Transverse colon (tissue), 4 donors: Measurements from ENCODE around the gene BMP10.

Experiments
- POLR2AphosphoS5 ChIP-seq, 3 donors: sonication (generic); formaldehyde crosslinking; IDR thresholded peaks; one replicate each; pipeline ENCODE4 v1.6.1; 2016; ENCODE audit warnings: antibody characterized with exemption in 3 of 3
- TF ChIP-seq, protein P1 (sequence below), 5 experiments: fragments of 200-600 bp in 3 of 5; fragments of 450-650 bp in 2 of 5; sonication (generic) in 3 of 5; IDR thresholded peaks; 1 replicate in 2 of 5; 2 replicates in 3 of 5; pipeline ENCODE4 v1.5.1; 2016 to 2017; ENCODE audit warnings: antibody characterized with exemption in 5 of 5, inconsistent platforms in 3 of 5, mild to moderate bottlenecking in 2 of 5, moderate library complexity in 1 of 5

DNA sequence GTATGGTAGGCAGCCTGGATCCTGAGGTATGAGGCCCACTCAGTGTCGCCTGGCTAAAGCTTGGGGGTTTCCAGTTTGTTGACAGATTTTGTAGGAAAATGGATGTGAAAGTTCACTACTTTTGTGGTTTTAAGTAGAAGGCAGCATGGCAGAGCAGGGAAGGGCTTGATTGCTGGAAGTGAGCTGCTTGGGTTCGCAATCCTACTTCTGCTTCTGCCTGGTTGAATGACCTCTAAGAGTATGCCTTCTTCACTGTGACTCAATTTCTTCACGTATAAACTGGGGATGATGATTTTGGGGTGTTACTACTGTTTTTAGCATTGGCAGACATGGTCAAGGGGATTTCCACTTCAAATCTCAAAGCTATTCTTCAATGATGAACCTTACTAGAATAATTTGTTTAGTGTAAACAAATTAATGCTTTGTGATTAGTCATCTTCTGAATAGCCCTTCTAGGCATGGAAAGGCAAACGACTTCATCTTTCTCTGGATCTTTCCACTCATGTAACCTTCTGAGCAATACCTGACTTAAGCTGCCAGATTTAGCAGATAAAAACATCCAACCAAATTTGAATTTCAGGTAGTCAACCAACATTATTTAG lies 13.2 kb downstream of the BMP10 start:
- TF ChIP-seq, protein P1, sequence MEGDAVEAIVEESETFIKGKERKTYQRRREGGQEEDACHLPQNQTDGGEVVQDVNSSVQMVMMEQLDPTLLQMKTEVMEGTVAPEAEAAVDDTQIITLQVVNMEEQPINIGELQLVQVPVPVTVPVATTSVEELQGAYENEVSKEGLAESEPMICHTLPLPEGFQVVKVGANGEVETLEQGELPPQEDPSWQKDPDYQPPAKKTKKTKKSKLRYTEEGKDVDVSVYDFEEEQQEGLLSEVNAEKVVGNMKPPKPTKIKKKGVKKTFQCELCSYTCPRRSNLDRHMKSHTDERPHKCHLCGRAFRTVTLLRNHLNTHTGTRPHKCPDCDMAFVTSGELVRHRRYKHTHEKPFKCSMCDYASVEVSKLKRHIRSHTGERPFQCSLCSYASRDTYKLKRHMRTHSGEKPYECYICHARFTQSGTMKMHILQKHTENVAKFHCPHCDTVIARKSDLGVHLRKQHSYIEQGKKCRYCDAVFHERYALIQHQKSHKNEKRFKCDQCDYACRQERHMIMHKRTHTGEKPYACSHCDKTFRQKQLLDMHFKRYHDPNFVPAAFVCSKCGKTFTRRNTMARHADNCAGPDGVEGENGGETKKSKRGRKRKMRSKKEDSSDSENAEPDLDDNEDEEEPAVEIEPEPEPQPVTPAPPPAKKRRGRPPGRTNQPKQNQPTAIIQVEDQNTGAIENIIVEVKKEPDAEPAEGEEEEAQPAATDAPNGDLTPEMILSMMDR (IDR thresholded peaks at IDR 0.05): no peak
- no peak for TF ChIP-seq POLR2AphosphoS5 (IDR thresholded peaks at IDR 0.05)
